Measurements from ENCODE around the gene CEP152.

Gene CEP152

DNA sequence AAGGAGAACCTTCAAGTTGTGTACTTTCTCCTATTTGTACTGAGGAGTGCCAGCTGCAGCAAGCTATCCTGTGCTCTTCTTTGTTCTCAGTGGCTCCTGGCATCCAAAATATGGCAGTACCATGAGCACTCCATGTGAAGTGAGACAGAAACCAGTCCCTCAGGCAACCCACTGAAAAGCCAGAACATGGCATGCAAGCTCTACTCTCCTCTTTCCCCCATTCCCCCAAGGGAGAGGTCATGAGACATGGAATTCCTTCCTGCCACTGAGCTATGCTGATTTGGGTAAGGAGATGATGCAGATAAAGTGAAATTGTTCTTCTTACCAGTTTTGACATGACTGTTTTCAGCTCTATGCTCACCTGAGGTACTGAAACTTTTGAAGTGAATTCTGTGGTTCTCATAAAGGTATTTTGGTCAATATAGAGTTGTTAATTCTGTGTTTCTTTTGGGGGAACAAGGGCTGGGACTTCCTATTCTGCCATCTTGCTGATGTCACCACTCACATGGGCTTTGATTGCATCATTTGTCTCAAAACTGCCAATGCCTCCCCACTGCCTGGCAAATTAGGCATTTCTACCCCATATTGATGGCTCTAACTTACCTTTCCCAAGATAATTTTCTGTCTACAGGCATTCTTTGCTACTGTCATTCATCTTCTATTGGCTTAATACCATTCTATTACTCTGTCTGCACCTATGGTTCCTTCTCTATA is 22.8 kb upstream of the CEP152 start (continued):
- TF ChIP-seq HIC1 (tag by site-specific recombination; IDR thresholded peaks at IDR 0.05) (no peak), TRIM28 (IDR thresholded peaks at IDR 0.05; ENCODE audit: borderline replicate concordance, low read length) (no peak), MYNN (tag by site-specific recombination; IDR thresholded peaks at IDR 0.05; ENCODE audit: borderline replicate concordance) (no peak)
- TF ChIP-seq, protein P1, sequence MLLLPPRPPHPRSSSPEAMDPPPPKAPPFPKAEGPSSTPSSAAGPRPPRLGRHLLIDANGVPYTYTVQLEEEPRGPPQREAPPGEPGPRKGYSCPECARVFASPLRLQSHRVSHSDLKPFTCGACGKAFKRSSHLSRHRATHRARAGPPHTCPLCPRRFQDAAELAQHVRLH (tag by site-specific recombination; IDR thresholded peaks at IDR 0.05): no peak

DNA sequence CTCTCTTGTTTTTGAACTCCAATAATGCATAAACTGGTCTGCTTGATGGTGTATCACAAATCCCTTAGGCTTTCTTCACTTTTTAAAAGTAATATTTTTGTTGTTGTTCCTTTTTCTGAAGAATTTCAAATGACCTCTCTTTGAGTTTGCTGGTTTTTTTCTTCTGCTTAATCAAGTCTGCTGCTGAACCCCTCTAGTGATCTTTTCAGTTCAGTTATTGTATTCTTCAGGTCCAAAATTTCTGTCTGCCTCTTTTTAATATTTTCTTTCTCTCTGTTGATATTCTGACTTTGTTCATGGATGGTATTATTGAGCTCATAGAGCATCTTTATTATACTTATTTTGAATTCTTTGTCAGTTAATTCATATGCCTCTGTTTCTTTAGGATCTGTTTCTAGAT is 21.8 kb upstream of the CEP152 start:
- Histone ChIP-seq H3K9me3 (ENCODE audit: control insufficient read depth, insufficient read depth, low read depth, low read length) (no peaks in the 10 kb centered on the region), H3K4me3 (ENCODE audit: low read depth, low read length) (no peak overlapping the region), H3K36me3 (ENCODE audit: control insufficient read depth in 2 of 2, insufficient read depth in 1 of 2, low read length in 2 of 2) (no peaks in the 10 kb centered on the region), H3K27ac (ENCODE audit: extremely low read depth, low read depth, low read length) (no peak overlapping the region), H3K4me1 (ENCODE audit: control insufficient read depth, insufficient read depth, low read length) (no peaks in the 10 kb centered on the region)
- CTCF ChIA-PET: no interaction called here
- POLR2A ChIA-PET: no interaction called here
- no peak for TF ChIP-seq ZNF19 (tag by site-specific recombination; IDR thresholded peaks at IDR 0.05; ENCODE audit: low read depth)

- TF ChIP-seq ZNF121 (tag by site-specific recombination; IDR thresholded peaks at IDR 0.05) (no peak), ZNF169 (tag by site-specific recombination; IDR thresholded peaks at IDR 0.05) (no peak), ZFP37 (tag by site-specific recombination; IDR thresholded peaks at IDR 0.05) (no peak), ZBTB44 (tag by site-specific recombination; IDR thresholded peaks at IDR 0.05) (no peak), GLIS2 (tag by site-specific recombination; IDR thresholded peaks at IDR 0.05) (no peak), ZNF132 (tag by site-specific recombination; IDR thresholded peaks at IDR 0.05; ENCODE audit: borderline replicate concordance) (no peak), ZNF433 (tag by site-specific recombination; IDR thresholded peaks at IDR 0.05; ENCODE audit: low read depth) (no peak), ZEB2 (tag by site-specific recombination; IDR thresholded peaks at IDR 0.05) (no peak), ZIC2 (tag by site-specific recombination; IDR thresholded peaks at IDR 0.05) (no peak), RBAK (tag by site-specific recombination; IDR thresholded peaks at IDR 0.05) (no peak), ZSCAN16 (tag by site-specific recombination; IDR thresholded peaks at IDR 0.05) (no peak), ZNF416 (tag by site-specific recombination; IDR thresholded peaks at IDR 0.05) (no peak), SCRT1 (tag by site-specific recombination; IDR thresholded peaks at IDR 0.05; ENCODE audit: borderline replicate concordance) (no peak)
- TF ChIP-seq, protein P2, sequence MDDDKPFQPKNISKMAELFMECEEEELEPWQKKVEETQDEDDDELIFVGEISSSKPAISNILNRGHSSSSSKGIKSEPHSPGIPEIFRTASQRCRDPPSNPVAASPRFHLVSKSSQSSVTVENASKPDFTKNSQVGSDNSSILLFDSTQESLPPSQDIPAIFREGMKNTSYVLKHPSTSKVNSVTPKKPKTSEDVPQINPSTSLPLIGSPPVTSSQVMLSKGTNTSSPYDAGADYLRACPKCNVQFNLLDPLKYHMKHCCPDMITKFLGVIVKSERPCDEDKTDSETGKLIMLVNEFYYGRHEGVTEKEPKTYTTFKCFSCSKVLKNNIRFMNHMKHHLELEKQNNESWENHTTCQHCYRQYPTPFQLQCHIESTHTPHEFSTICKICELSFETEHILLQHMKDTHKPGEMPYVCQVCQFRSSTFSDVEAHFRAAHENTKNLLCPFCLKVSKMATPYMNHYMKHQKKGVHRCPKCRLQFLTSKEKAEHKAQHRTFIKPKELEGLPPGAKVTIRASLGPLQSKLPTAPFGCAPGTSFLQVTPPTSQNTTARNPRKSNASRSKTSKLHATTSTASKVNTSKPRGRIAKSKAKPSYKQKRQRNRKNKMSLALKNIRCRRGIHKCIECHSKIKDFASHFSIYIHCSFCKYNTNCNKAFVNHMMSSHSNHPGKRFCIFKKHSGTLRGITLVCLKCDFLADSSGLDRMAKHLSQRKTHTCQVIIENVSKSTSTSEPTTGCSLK (tag by site-specific recombination; IDR thresholded peaks at IDR 0.05): no peak
- TF ChIP-seq, protein P3, sequence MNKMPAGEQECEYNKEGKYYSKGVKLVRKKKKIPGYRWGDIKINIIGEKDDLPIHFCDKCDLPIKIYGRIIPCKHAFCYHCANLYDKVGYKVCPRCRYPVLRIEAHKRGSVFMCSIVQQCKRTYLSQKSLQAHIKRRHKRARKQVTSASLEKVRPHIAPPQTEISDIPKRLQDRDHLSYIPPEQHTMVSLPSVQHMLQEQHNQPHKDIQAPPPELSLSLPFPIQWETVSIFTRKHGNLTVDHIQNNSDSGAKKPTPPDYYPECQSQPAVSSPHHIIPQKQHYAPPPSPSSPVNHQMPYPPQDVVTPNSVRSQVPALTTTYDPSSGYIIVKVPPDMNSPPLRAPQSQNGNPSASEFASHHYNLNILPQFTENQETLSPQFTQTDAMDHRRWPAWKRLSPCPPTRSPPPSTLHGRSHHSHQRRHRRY (tag by site-specific recombination; IDR thresholded peaks at IDR 0.05): no peak
- no peaks in the 10 kb centered on the region for H3K36me3 ChIP-seq (ENCODE audit: control insufficient read depth in 2 of 2, insufficient read depth in 1 of 2, low read length in 2 of 2)
- ChIA-PET POLR2A (no interaction called here), CTCF (no interaction called here)
- H3K4me3 ChIP-seq (ENCODE audit: low read depth, low read length): no peak overlapping the region
- no peak overlapping the region for H3K27ac ChIP-seq (ENCODE audit: extremely low read depth, low read depth, low read length)
- no peaks in the 10 kb centered on the region for H3K9me3 ChIP-seq (ENCODE audit: control insufficient read depth, insufficient read depth, low read depth, low read length)
- H3K4me1 ChIP-seq (ENCODE audit: control insufficient read depth, insufficient read depth, low read length): no peaks in the 10 kb centered on the region
These were observed 18.0 kb upstream of the CEP152 start for GRCh38 chr15:48828906-48829305.

Data from HEK293 (cell line).